Measurements from ENCODE around the gene FAM234A. TPM values are rescaled to one million over a fixed set of nuclear protein-coding genes. Genes with fewer than 3 reads are reported as not detected.

Gene FAM234A
- total RNA-seq, 1 donor from 2014 or later = 23.5 TPM

DNA sequence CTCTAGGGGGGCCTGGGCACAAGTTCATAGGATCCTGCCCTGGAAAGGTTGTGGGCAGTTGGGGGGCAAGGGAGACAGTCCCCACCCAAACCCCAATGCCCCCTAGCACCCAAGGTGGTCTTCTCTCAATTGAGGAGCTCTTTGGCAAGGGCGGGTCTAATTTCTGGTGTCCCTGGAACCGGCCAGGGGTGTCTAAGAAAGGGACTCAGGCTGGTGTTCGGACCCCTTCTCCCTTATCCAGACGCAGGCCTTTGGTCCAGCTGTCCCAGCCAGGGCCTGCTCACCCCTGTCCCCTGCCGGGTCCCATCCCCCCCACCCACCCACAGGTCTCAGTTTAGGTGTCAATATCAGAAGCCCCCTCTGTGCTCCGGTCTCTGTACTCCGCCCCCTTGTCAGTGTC lies 44.9 kb downstream of the FAM234A start:
- Histone ChIP-seq H3K4me1 (ENCODE audit: control insufficient read depth in 3 of 3, insufficient read depth in 3 of 3, low read length in 3 of 3) (peaks cover 10 to 16% (median 11%) of the 10 kb centered on the region in 3 donors), H3K9ac (ENCODE audit: low read depth in 1 of 3, low read length in 3 of 3) (no peak overlapping the region), H3K36me3 (ENCODE audit: control insufficient read depth in 3 of 3, insufficient read depth in 3 of 3, low read length in 3 of 3) (no peaks in the 10 kb centered on the region), H3K27me3 (ENCODE audit: control insufficient read depth in 3 of 3, insufficient read depth in 3 of 3, low read length in 3 of 3) (peaks cover 18 to 31% (median 25%) of the 10 kb centered on the region in 3 donors), H3K9me3 (ENCODE audit: control insufficient read depth in 3 of 3, low read length in 3 of 3) (no peaks in the 10 kb centered on the region), H3K27ac (ENCODE audit: low read depth, low read length) (no peak overlapping the region), H3K4me3 (ENCODE audit: low read length in 3 of 3) (no peak overlapping the region)

DNA sequence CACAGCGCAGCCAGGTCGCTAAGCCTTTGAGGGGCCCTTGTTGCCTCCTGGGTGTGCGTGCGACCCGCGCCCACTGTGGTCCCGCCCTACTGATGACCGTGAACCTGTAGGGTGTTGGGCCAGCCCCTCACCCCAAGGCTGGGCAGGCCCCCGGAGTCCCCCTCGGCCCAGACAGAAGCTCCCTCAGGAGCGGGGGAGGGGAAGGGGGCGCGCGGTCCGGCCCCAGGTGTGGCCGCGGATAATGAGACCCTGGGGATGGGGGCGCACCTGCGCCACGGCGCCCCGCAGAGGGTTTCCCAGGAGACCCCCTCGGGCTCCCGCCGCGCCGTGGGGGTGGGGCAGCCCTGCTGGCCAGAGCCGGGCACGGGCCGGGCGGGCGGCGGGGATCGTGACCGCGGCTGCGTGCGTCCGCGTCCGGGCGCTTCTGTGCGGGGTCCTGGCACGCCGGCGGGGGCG lies 45.4 kb downstream of the FAM234A start:
- Histone ChIP-seq H3K4me1 (ENCODE audit: control insufficient read depth in 3 of 3, insufficient read depth in 3 of 3, low read length in 3 of 3) (peaks cover 8 to 14% (median 10%) of the 10 kb centered on the region in 3 donors), H3K9me3 (ENCODE audit: control insufficient read depth in 3 of 3, low read length in 3 of 3) (no peaks in the 10 kb centered on the region), H3K36me3 (ENCODE audit: control insufficient read depth in 3 of 3, insufficient read depth in 3 of 3, low read length in 3 of 3) (no peaks in the 10 kb centered on the region), H3K4me3 (ENCODE audit: low read length in 3 of 3) (peak overlapping the region in 1 of 3 donors; percentile 13), H3K27me3 (ENCODE audit: control insufficient read depth in 3 of 3, insufficient read depth in 3 of 3, low read length in 3 of 3) (peaks cover 15 to 27% (median 21%) of the 10 kb centered on the region in 3 donors), H3K27ac (ENCODE audit: low read depth, low read length) (no peak overlapping the region), H3K9ac (ENCODE audit: low read depth in 1 of 3, low read length in 3 of 3) (peak overlapping the region in 1 of 3 donors; percentile 40)

DNA sequence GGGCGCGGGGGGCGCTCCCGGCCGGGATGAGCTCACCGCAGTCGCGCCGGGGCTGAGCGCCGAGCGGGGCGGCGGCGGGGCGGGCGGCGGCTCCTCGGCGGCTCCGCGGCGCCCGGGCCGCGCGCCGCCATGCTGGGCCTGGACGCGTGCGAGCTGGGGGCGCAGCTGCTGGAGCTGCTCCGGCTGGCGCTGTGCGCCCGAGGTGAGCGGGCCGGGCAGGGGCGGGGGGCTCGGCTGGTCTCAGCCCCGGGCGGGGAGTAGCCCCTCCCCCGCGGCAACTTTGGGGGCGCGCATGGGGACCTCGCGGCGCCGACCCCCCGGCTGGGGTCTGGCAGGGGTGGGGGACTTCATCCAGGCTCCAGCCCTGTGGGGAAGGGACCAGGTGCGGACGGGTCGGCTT lies 45.9 kb downstream of the FAM234A start, which contains the start of gene ARHGDIG:
Gene ARHGDIG, plus strand, starts transcription at position 40 of the 400 bp plus-strand sequence. Its CDS starts 90 bp downstream, at position 130.
- H3K9ac ChIP-seq (ENCODE audit: low read depth in 1 of 3, low read length in 3 of 3) = peak within 1 kb of the TSS in 1 of 3 donors; percentile 50
- peaks cover 5 to 12% (median 7%) of the 10 kb centered on the region in 3 donors for H3K4me1 ChIP-seq (ENCODE audit: control insufficient read depth in 3 of 3, insufficient read depth in 3 of 3, low read length in 3 of 3)
- H3K27ac ChIP-seq (ENCODE audit: low read depth, low read length) = no peak within 1 kb of the TSS
- H3K36me3 ChIP-seq (ENCODE audit: control insufficient read depth in 3 of 3, insufficient read depth in 3 of 3, low read length in 3 of 3) = no peaks in the 10 kb centered on the region
- H3K9me3 ChIP-seq (ENCODE audit: control insufficient read depth in 3 of 3, low read length in 3 of 3) = no peaks in the 10 kb centered on the region
- H3K27me3 ChIP-seq (ENCODE audit: control insufficient read depth in 3 of 3, insufficient read depth in 3 of 3, low read length in 3 of 3) = peaks cover 13 to 23% (median 18%) of the 10 kb centered on the region in 3 donors
- H3K4me3 ChIP-seq (ENCODE audit: low read length in 3 of 3) = peak within 1 kb of the TSS in 1 of 3 donors; percentile 13

DNA sequence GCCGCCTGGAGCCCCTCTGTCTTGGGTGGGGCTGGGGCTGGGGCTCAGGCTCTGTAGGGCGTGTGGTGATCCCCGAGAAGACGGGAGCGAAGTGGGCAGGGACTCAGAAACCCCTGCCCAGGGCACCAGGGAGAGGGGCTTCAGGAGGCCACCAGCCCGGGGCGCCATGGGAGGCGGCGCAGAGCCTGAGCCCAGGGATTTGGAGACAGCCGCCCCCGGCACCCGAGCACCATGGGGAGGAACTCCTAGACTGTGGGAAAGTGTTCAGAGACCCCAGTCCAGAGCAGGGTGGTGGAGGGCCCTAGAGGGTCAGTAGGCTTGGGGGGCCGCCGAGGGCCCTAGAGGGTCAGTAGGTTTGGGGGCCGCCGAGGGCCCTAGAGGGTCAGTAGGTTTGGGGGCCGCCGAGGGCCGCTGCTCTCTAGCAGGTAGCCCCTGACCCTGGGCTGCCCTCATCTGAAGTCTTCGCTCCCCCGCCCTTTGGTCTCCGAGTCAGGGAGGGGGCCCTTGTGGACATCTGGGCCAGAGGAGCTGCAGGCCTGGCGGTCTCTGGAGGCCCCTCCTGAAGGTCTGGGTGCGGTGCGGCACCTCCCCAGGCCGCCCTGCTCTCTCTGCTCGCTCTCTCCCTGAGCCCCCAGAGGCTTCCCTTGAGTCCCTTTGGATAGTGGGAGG lies 46.5 kb downstream of the FAM234A start:
- H3K36me3 ChIP-seq (ENCODE audit: control insufficient read depth in 3 of 3, insufficient read depth in 3 of 3, low read length in 3 of 3) = no peaks in the 10 kb centered on the region
- peak overlapping the region in 1 of 3 donors; percentile 50 for H3K9ac ChIP-seq (ENCODE audit: low read depth in 1 of 3, low read length in 3 of 3)
- no peaks in the 10 kb centered on the region for H3K9me3 ChIP-seq (ENCODE audit: control insufficient read depth in 3 of 3, low read length in 3 of 3)
- peaks cover 5 to 12% (median 7%) of the 10 kb centered on the region in 3 donors for H3K4me1 ChIP-seq (ENCODE audit: control insufficient read depth in 3 of 3, insufficient read depth in 3 of 3, low read length in 3 of 3)
- H3K27me3 ChIP-seq (ENCODE audit: control insufficient read depth in 3 of 3, insufficient read depth in 3 of 3, low read length in 3 of 3) = peaks cover 13 to 23% (median 16%) of the 10 kb centered on the region in 3 donors
- no peak overlapping the region for H3K4me3 ChIP-seq (ENCODE audit: low read length in 3 of 3)
- no peak overlapping the region for H3K27ac ChIP-seq (ENCODE audit: low read depth, low read length)

DNA sequence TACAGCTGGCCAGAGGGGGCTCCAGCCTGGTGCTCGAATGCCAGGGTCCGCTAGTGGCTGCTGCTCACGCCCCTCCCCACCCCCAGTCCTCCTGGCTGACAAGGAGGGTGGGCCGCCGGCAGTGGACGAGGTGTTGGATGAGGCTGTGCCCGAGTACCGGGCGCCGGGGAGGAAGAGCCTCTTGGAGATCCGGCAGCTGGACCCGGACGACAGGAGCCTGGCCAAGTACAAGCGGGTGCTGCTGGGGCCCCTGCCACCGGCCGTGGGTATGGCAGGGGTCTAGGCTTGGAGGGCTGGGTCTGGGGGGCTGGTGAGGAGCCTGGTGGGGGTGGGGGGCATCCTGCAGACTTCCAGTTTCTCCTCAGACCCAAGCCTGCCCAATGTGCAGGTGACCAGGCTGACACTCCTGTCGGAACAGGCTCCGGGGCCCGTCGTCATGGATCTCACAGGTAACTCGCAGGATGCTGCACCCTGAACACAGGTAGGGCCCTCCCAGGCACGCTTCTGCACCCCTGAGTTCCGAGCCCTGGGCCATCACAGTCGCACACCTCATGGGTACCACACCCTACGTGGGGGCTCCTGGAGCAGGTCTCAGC lies 47.1 kb downstream of the FAM234A start:
- H3K9ac ChIP-seq (ENCODE audit: low read depth in 1 of 3, low read length in 3 of 3) = no peak overlapping the region
- no peaks in the 10 kb centered on the region for H3K36me3 ChIP-seq (ENCODE audit: control insufficient read depth in 3 of 3, insufficient read depth in 3 of 3, low read length in 3 of 3)
- peaks cover 0 to 10% (median 4%) of the 10 kb centered on the region in 3 donors for H3K4me1 ChIP-seq (ENCODE audit: control insufficient read depth in 3 of 3, insufficient read depth in 3 of 3, low read length in 3 of 3)
- H3K9me3 ChIP-seq (ENCODE audit: control insufficient read depth in 3 of 3, low read length in 3 of 3) = no peaks in the 10 kb centered on the region
- H3K4me3 ChIP-seq (ENCODE audit: low read length in 3 of 3) = no peak overlapping the region
- no peak overlapping the region for H3K27ac ChIP-seq (ENCODE audit: low read depth, low read length)
- H3K27me3 ChIP-seq (ENCODE audit: control insufficient read depth in 3 of 3, insufficient read depth in 3 of 3, low read length in 3 of 3) = peaks cover 8 to 17% (median 12%) of the 10 kb centered on the region in 3 donors

DNA sequence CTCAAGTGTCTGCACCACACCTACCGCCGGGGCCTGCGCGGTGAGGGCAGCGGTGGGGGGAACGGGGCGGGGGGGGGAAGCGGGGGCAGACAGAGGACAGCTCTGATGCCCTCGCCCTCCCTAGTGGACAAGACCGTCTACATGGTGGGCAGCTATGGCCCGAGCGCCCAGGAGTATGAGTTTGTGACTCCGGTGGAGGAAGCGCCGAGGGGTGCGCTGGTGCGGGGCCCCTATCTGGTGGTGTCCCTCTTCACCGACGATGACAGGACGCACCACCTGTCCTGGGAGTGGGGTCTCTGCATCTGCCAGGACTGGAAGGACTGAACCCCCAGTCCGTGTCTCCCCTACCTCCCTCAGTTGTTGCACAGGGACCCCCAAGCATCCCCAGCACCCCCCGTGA lies 47.9 kb downstream of the FAM234A start:
- Histone ChIP-seq H3K36me3 (ENCODE audit: control insufficient read depth in 3 of 3, insufficient read depth in 3 of 3, low read length in 3 of 3) (peaks cover 0 to 2% (median 0%) of the 10 kb centered on the region in 3 donors), H3K4me1 (ENCODE audit: control insufficient read depth in 3 of 3, insufficient read depth in 3 of 3, low read length in 3 of 3) (peaks cover 0 to 10% (median 4%) of the 10 kb centered on the region in 3 donors), H3K27ac (ENCODE audit: low read depth, low read length) (no peak overlapping the region), H3K9ac (ENCODE audit: low read depth in 1 of 3, low read length in 3 of 3) (no peak overlapping the region), H3K27me3 (ENCODE audit: control insufficient read depth in 3 of 3, insufficient read depth in 3 of 3, low read length in 3 of 3) (peaks cover 8 to 17% (median 12%) of the 10 kb centered on the region in 3 donors), H3K9me3 (ENCODE audit: control insufficient read depth in 3 of 3, low read length in 3 of 3) (no peaks in the 10 kb centered on the region), H3K4me3 (ENCODE audit: low read length in 3 of 3) (no peak overlapping the region)

DNA sequence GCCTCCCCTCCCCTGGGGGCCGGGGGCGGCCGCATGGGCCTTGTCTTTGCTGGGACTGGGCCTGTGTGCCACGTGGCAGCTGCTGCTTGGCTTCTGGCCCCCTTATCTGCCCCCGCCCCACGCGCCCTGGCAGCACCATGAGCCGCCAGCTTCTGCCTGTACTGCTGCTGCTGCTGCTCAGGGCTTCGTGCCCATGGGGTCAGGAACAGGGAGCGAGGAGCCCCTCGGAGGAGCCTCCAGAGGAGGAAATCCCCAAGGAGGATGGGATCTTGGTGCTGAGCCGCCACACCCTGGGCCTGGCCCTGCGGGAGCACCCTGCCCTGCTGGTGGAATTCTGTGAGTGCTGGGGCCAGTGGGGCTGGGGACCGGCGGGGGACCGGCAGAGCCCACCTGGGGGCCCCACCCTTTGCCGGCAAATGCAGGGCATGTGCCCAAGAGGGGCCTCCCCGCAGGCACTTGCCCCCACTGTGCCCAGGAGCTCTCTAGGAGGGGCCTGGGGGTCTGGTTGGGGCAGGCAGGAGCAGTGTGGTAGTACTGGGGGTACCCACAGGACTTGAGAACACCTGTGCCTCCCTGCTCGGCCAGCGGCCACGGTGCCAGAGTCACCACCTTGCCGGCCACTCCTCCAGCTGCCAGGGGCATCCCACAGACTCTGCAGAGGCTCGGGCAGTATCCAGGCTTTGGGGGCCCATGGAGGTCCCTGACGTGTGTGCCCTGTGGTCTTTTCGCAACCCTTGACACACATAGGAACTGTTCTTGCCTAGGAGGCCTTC lies 48.6 kb downstream of the FAM234A start, which contains the start of gene PDIA2:
Gene PDIA2, plus strand, starts transcription at position 132 of the 773 bp plus-strand sequence. Its CDS starts 6 bp downstream, at position 138.
- peaks cover 0 to 10% (median 4%) of the 10 kb centered on the region in 3 donors for H3K4me1 ChIP-seq (ENCODE audit: control insufficient read depth in 3 of 3, insufficient read depth in 3 of 3, low read length in 3 of 3)
- H3K27ac ChIP-seq (ENCODE audit: low read depth, low read length) = no peak within 1 kb of the TSS
- H3K9ac ChIP-seq (ENCODE audit: low read depth in 1 of 3, low read length in 3 of 3) = no peak within 1 kb of the TSS
- peaks cover under 1 to 9% (median 3%) of the 10 kb centered on the region in 3 donors for H3K36me3 ChIP-seq (ENCODE audit: control insufficient read depth in 3 of 3, insufficient read depth in 3 of 3, low read length in 3 of 3)
- H3K9me3 ChIP-seq (ENCODE audit: control insufficient read depth in 3 of 3, low read length in 3 of 3) = no peaks in the 10 kb centered on the region
- no peak within 1 kb of the TSS for H3K4me3 ChIP-seq (ENCODE audit: low read length in 3 of 3)
- H3K27me3 ChIP-seq (ENCODE audit: control insufficient read depth in 3 of 3, insufficient read depth in 3 of 3, low read length in 3 of 3) = peaks cover 8 to 17% (median 12%) of the 10 kb centered on the region in 3 donors

DNA sequence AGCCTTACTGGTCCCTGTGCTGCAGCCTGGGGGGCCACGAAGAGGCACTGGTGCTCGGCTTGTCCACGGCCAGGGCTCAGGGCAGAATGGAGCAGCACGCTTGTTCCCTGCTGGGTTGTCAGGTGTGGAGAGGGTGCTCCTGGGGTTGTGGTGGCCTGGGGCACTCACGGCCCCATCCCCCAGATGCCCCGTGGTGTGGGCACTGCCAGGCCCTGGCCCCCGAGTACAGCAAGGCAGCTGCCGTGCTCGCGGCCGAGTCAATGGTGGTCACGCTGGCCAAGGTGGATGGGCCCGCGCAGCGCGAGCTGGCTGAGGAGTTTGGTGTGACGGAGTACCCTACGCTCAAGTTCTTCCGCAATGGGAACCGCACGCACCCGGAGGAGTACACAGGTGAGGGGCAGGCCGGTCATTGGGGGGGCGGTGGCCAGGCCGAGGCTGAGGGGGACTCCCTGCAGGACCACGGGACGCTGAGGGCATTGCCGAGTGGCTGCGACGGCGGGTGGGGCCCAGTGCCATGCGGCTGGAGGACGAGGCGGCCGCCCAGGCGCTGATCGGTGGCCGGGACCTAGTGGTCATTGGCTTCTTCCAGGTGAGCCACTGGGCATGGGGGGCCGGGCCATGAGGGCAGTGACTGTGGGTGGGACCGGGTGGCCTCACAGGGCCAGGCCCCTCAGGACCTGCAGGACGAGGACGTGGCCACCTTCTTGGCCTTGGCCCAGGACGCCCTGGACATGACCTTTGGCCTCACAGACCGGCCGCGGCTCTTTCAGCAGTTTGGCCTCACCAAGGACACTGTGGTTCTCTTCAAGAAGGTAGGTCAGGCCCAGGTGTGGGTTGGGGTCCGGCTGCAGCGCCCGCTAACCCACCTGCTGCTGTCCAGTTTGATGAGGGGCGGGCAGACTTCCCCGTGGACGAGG lies 49.8 kb downstream of the FAM234A start:
- peaks cover 7 to 14% (median 8%) of the 10 kb centered on the region in 3 donors for H3K27me3 ChIP-seq (ENCODE audit: control insufficient read depth in 3 of 3, insufficient read depth in 3 of 3, low read length in 3 of 3)
- H3K9ac ChIP-seq (ENCODE audit: low read depth in 1 of 3, low read length in 3 of 3) = no peak overlapping the region
- no peak overlapping the region for H3K27ac ChIP-seq (ENCODE audit: low read depth, low read length)
- H3K4me3 ChIP-seq (ENCODE audit: low read length in 3 of 3) = no peak overlapping the region
- H3K4me1 ChIP-seq (ENCODE audit: control insufficient read depth in 3 of 3, insufficient read depth in 3 of 3, low read length in 3 of 3) = peaks cover 0 to 7% (median 4%) of the 10 kb centered on the region in 3 donors
- no peaks in the 10 kb centered on the region for H3K9me3 ChIP-seq (ENCODE audit: control insufficient read depth in 3 of 3, low read length in 3 of 3)
- H3K36me3 ChIP-seq (ENCODE audit: control insufficient read depth in 3 of 3, insufficient read depth in 3 of 3, low read length in 3 of 3) = peaks cover 10 to 15% (median 11%) of the 10 kb centered on the region in 3 donors
